CD4-positive, alpha-beta T cell treated with Interferon alpha-2 for 1 hour (primary cell): ENCODE results near the gene ECHDC1.

Source experiments
- DNase-seq, 2 donors: peaks; one replicate each; pipeline ENCODE4 v3.0.0-alpha.2; 2020 to 2022

Gene ECHDC1

GRCh38 chr6:127279815-127280214 lies 63.6 kb downstream of the ECHDC1 start:
- DNase-seq = no peak

- no peak for DNase-seq
Observed at GRCh38 chr6:127277878-127278843, 65.2 kb downstream of the ECHDC1 start.

- no peak for DNase-seq
Observed at GRCh38 chr6:127276331-127276730, 67.1 kb downstream of the ECHDC1 start.

GRCh38 chr6:127273499-127273898 lies 69.9 kb downstream of the ECHDC1 start:
- DNase-seq = no peak

- DNase-seq = no peak
Observed at GRCh38 chr6:127272576-127272975, 70.8 kb downstream of the ECHDC1 start.

GRCh38 chr6:127267646-127268625 lies 75.5 kb downstream of the ECHDC1 start:
- peak in 1 of 2 donors; percentile 20 for DNase-seq

- peak; percentile 44 to 63 for DNase-seq
Observed at GRCh38 chr6:127266892-127267645, 76.3 kb downstream of the ECHDC1 start.

- DNase-seq = peak; percentile 69 to 74
Observed at GRCh38 chr6:127266178-127266891, 77.1 kb downstream of the ECHDC1 start, which contains the start of gene RNF146. Gene RNF146 (plus strand): TSS chr6:127266864. CDS start chr6:127280339, 13,475 bp downstream.

- no peak for DNase-seq
Observed at GRCh38 chr6:127263481-127263880, 79.9 kb downstream of the ECHDC1 start.

GRCh38 chr6:127262896-127263295 lies 80.5 kb downstream of the ECHDC1 start:
- DNase-seq = no peak

- no peak for DNase-seq
Observed at GRCh38 chr6:127255286-127255685, 88.1 kb downstream of the ECHDC1 start.

GRCh38 chr6:127249621-127250020 lies 93.8 kb downstream of the ECHDC1 start:
- no peak for DNase-seq

- DNase-seq = no peak
Observed at GRCh38 chr6:127247114-127248096, 96.0 kb downstream of the ECHDC1 start.

- DNase-seq = no peak
Observed at GRCh38 chr6:127243501-127243900, 99.9 kb downstream of the ECHDC1 start.
